Measurements from ENCODE around the gene FGFR4. TPM values are rescaled to one million over a fixed set of nuclear protein-coding genes. Genes with fewer than 3 reads are reported as not detected.
A peak's percentile ranks its signal among the peaks of the same experiment; 100 is the strongest.

FGFR4 gene
- total RNA-seq, 1 donor from 2014 or later: 12.0 TPM

GRCh38 chr5:177113566-177114424 is 27.1 kb downstream of the FGFR4 start:
- H3K4me3 ChIP-seq: no peak overlapping the region
- peak in 1 of 2 donors; percentile 60 for TF ChIP-seq POLR2AphosphoS5 (IDR thresholded peaks at IDR 0.05; ENCODE audit: insufficient read depth in 1 of 2, low read depth in 1 of 2)
- TF ChIP-seq POLR2A (IDR thresholded peaks at IDR 0.05): no peak
- peak; percentile 83 to 96 (median 86) for TF ChIP-seq CTCF (IDR thresholded peaks at IDR 0.05)
- H3K27me3 ChIP-seq: no peaks in the 10 kb centered on the region
- H3K36me3 ChIP-seq: no peaks in the 10 kb centered on the region
- H3K27ac ChIP-seq: no peak overlapping the region
- no peaks in the 10 kb centered on the region for H3K9me3 ChIP-seq
- intact Hi-C loops (cut with DNase I): loop anchor here (10.0 kb wide), 1 partner anchor 191 kb away; the partner anchor contains the start of genes PRELID1 and RAB24
- DNase-seq (ENCODE audit: extremely low spot score in 2 of 2): no peak
- peaks cover 12% of the 10 kb centered on the region for H3K4me1 ChIP-seq

- Histone ChIP-seq H3K27ac (peak overlapping the region; percentile 31), H3K36me3 (no peaks in the 10 kb centered on the region), H3K27me3 (no peaks in the 10 kb centered on the region), H3K4me3 (peak overlapping the region; percentile 28 to 34), H3K9me3 (no peaks in the 10 kb centered on the region), H3K4me1 (peaks cover 12% of the 10 kb centered on the region)
- intact Hi-C loops (cut with DNase I): loop anchor here (10.0 kb wide), 1 partner anchor 188 kb away; the partner anchor contains the start of genes PRELID1 and RAB24
- DNase-seq (ENCODE audit: extremely low spot score in 2 of 2): no peak
- TF ChIP-seq POLR2A (IDR thresholded peaks at IDR 0.05) (no peak), POLR2AphosphoS5 (IDR thresholded peaks at IDR 0.05; ENCODE audit: insufficient read depth in 1 of 2, low read depth in 1 of 2) (peak; percentile 68 to 82), CTCF (IDR thresholded peaks at IDR 0.05) (peak in 1 of 3 experiments; percentile 34)
Observed at GRCh38 chr5:177116631-177117373, 30.1 kb downstream of the FGFR4 start.

GRCh38 chr5:177117441-177118045 is 30.8 kb downstream of the FGFR4 start:
- peaks cover 12% of the 10 kb centered on the region for H3K4me1 ChIP-seq
- H3K36me3 ChIP-seq: no peaks in the 10 kb centered on the region
- no peaks in the 10 kb centered on the region for H3K27me3 ChIP-seq
- TF ChIP-seq POLR2AphosphoS5 (IDR thresholded peaks at IDR 0.05; ENCODE audit: insufficient read depth in 1 of 2, low read depth in 1 of 2) (no peak), CTCF (IDR thresholded peaks at IDR 0.05) (no peak), POLR2A (IDR thresholded peaks at IDR 0.05) (no peak)
- intact Hi-C loops (cut with DNase I): loop anchor here (10.0 kb wide), 1 partner anchor 187 kb away; the partner anchor contains the start of genes PRELID1 and RAB24
- no peaks in the 10 kb centered on the region for H3K9me3 ChIP-seq
- DNase-seq (ENCODE audit: extremely low spot score in 2 of 2): no peak
- H3K4me3 ChIP-seq: peak overlapping the region in 1 of 2 donors; percentile 28
- no peak overlapping the region for H3K27ac ChIP-seq

GRCh38 chr5:177122566-177122965 is 35.9 kb downstream of the FGFR4 start:
- H3K36me3 ChIP-seq: no peaks in the 10 kb centered on the region
- intact Hi-C loops (cut with DNase I): no loop called here

More at GRCh38 chr5:177122566-177122965, 35.9 kb downstream of the FGFR4 start:
- DNase-seq (ENCODE audit: extremely low spot score in 2 of 2): no peak
- no peaks in the 10 kb centered on the region for H3K4me1 ChIP-seq
- no peak overlapping the region for H3K27ac ChIP-seq
- no peak overlapping the region for H3K4me3 ChIP-seq
- H3K9me3 ChIP-seq: no peaks in the 10 kb centered on the region
- no peaks in the 10 kb centered on the region for H3K27me3 ChIP-seq
- TF ChIP-seq POLR2A (IDR thresholded peaks at IDR 0.05) (no peak), CTCF (IDR thresholded peaks at IDR 0.05) (no peak), POLR2AphosphoS5 (IDR thresholded peaks at IDR 0.05; ENCODE audit: insufficient read depth in 1 of 2, low read depth in 1 of 2) (no peak)
